ENCODE measurements around the gene ZKSCAN2.

DNA sequence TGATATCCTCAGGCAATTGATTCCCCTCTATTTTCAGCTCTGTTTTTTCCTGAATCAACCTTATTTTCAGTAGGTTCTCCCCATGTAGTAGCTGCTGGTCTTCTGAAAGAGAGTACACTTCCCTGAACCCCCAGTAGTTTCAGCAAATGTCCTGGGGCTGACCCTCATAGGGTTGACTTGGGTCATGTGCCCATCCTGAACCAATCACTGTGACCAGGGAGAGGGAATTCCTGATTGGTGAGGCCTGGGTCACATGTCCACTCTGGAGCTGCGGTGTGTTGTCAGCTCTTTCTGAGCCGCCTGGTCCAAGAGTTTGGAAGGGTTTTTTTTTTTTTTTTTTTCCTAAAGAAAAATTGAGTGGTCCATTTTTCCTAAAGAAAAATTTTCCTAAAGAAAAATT, 8.3 kb upstream of the ZKSCAN2 start:
- TF ChIP-seq TAF1 (IDR thresholded peaks at IDR 0.05; ENCODE audit: low read depth) (no peak), POLR2AphosphoS5 (IDR thresholded peaks at IDR 0.05) (no peak)
- TF ChIP-seq, protein P1, sequence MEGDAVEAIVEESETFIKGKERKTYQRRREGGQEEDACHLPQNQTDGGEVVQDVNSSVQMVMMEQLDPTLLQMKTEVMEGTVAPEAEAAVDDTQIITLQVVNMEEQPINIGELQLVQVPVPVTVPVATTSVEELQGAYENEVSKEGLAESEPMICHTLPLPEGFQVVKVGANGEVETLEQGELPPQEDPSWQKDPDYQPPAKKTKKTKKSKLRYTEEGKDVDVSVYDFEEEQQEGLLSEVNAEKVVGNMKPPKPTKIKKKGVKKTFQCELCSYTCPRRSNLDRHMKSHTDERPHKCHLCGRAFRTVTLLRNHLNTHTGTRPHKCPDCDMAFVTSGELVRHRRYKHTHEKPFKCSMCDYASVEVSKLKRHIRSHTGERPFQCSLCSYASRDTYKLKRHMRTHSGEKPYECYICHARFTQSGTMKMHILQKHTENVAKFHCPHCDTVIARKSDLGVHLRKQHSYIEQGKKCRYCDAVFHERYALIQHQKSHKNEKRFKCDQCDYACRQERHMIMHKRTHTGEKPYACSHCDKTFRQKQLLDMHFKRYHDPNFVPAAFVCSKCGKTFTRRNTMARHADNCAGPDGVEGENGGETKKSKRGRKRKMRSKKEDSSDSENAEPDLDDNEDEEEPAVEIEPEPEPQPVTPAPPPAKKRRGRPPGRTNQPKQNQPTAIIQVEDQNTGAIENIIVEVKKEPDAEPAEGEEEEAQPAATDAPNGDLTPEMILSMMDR (IDR thresholded peaks at IDR 0.05; ENCODE audit: poor library complexity, severe bottlenecking) = no peak
